ENCODE results near the gene PPP1R9B. TPM values are rescaled to one million over a fixed set of nuclear protein-coding genes. Genes with fewer than 3 reads are reported as not detected.

Gene PPP1R9B
- total RNA-seq, 2 donors from 2014 or later, result 24.1 to 34.6 TPM

DNA sequence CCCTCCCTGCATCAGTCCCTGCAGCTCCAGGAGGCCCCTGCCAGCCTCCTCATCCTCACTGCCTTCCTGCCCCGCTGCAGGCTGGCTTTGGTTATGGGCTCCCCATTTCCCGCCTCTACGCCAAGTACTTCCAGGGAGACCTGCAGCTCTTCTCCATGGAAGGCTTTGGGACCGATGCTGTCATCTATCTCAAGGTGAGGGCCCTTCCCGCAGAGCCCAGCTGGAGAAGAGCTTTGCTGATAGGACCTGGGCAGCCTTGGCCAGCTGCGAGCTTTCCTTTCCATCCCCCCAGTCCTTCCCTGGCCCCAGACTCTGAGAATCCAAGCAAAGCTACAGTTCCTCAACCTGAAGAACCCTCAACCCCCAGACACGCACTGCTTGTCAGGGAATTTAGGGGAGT is 41.3 kb downstream of the PPP1R9B start:
- Mint-ChIP-seq H3K4me1 (peaks cover 5% of the 10 kb centered on the region), H3K9me3 (no peaks in the 10 kb centered on the region), H3K27ac (no peak overlapping the region), H3K36me3 (ENCODE audit: low read depth) (peaks cover 5% of the 10 kb centered on the region), H3K4me3 (no peak overlapping the region), H3K27me3 (ENCODE audit: insufficient read depth) (no peaks in the 10 kb centered on the region)
- peaks cover 5% of the 10 kb centered on the region for H3K36me3 ChIP-seq (ENCODE audit: control insufficient read depth, insufficient read depth, low read length)
- H3K27ac ChIP-seq (ENCODE audit: low read depth, low read length), result no peak overlapping the region
- TF ChIP-seq, protein P1, sequence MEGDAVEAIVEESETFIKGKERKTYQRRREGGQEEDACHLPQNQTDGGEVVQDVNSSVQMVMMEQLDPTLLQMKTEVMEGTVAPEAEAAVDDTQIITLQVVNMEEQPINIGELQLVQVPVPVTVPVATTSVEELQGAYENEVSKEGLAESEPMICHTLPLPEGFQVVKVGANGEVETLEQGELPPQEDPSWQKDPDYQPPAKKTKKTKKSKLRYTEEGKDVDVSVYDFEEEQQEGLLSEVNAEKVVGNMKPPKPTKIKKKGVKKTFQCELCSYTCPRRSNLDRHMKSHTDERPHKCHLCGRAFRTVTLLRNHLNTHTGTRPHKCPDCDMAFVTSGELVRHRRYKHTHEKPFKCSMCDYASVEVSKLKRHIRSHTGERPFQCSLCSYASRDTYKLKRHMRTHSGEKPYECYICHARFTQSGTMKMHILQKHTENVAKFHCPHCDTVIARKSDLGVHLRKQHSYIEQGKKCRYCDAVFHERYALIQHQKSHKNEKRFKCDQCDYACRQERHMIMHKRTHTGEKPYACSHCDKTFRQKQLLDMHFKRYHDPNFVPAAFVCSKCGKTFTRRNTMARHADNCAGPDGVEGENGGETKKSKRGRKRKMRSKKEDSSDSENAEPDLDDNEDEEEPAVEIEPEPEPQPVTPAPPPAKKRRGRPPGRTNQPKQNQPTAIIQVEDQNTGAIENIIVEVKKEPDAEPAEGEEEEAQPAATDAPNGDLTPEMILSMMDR (conservative IDR thresholded peaks at IDR 0.05), result no peak
- WGBS, 2 experiments (ENCODE audit: insufficient coverage in 1 of 2, insufficient read length in 1 of 2), result 94 to 95% methylated on average over 5 to 7 of the region's 7 CpGs
- no peaks in the 10 kb centered on the region for H3K27me3 ChIP-seq (ENCODE audit: control insufficient read depth, insufficient read depth, low read length, poor library complexity, severe bottlenecking)
- no peak for DNase-seq
- no peak overlapping the region for H3K9ac ChIP-seq (ENCODE audit: extremely low read depth, low read length, poor library complexity, severe bottlenecking)
- peaks cover 9% of the 10 kb centered on the region for H3K4me1 ChIP-seq (ENCODE audit: control insufficient read depth, insufficient read depth, low read length)
- H3K9me3 ChIP-seq (ENCODE audit: control insufficient read depth, low read length), result no peaks in the 10 kb centered on the region
- H3K4me3 ChIP-seq (ENCODE audit: low read length), result no peak overlapping the region

DNA sequence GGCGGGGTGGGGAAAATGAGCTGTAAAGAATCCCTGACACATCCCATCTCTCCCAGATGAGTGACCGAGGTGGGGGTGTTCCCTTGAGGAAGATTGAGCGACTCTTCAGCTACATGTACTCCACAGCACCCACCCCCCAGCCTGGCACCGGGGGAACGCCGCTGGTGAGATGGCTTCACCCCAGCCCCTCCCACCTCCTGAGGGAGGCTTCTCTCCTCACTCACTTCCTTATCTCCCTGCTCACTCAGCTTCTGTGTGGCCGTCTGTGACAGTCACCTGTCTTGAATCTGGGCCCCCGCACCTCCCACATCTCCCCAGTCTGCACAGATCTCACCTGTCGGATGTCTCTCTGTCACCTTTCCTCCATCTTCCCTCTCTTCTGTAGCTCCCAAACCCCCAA is 41.9 kb downstream of the PPP1R9B start:
- Mint-ChIP-seq H3K4me1 (peaks cover 5% of the 10 kb centered on the region), H3K36me3 (ENCODE audit: low read depth) (peaks cover 5% of the 10 kb centered on the region), H3K27ac (no peak overlapping the region), H3K4me3 (no peak overlapping the region), H3K9me3 (no peaks in the 10 kb centered on the region), H3K27me3 (ENCODE audit: insufficient read depth) (no peaks in the 10 kb centered on the region)
- no peak overlapping the region for H3K4me3 ChIP-seq (ENCODE audit: low read length)
- no peaks in the 10 kb centered on the region for H3K27me3 ChIP-seq (ENCODE audit: control insufficient read depth, insufficient read depth, low read length, poor library complexity, severe bottlenecking)
- DNase-seq, result no peak
- TF ChIP-seq, protein P1 (conservative IDR thresholded peaks at IDR 0.05), result no peak
- peaks cover 3% of the 10 kb centered on the region for H3K36me3 ChIP-seq (ENCODE audit: control insufficient read depth, insufficient read depth, low read length)
- peaks cover 9% of the 10 kb centered on the region for H3K4me1 ChIP-seq (ENCODE audit: control insufficient read depth, insufficient read depth, low read length)
- H3K27ac ChIP-seq (ENCODE audit: low read depth, low read length), result no peak overlapping the region
- 88 to 91% methylated on average over 3 to 8 of the region's 9 CpGs for WGBS, 2 experiments (ENCODE audit: insufficient coverage in 1 of 2, insufficient read length in 1 of 2)
- H3K9me3 ChIP-seq (ENCODE audit: control insufficient read depth, low read length), result no peaks in the 10 kb centered on the region
- H3K9ac ChIP-seq (ENCODE audit: extremely low read depth, low read length, poor library complexity, severe bottlenecking), result no peak overlapping the region

DNA sequence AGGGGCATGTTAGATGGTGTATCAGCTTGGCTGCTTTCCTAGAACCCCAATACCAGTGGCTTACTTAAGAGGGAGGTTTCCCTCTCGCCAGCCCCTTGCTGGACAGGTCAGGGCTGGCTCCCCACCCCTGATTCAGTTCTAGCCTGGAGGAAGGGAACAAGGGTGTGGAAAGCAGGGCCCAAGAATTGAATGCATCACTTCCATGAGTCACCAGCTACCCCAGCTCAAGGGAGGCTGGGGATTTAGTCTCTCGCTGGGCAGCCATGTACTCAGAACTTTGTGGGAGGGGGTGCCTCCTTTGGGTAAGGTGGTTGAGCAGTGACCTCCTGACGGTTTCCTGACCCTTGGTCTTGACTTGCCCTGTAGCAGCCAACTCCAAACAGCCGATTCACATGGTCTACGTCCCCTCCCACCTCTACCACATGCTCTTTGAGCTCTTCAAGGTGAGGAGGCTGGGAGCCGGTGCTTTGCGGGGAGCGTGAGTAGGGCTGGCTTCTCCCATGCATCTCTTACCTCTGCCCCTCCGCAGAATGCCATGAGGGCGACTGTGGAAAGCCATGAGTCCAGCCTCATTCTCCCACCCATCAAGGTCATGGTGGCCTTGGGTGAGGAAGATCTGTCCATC is 42.6 kb downstream of the PPP1R9B start:
- Histone ChIP-seq H3K27me3 (ENCODE audit: control insufficient read depth, insufficient read depth, low read length, poor library complexity, severe bottlenecking) (no peaks in the 10 kb centered on the region), H3K4me1 (ENCODE audit: control insufficient read depth, insufficient read depth, low read length) (peaks cover 9% of the 10 kb centered on the region), H3K36me3 (ENCODE audit: control insufficient read depth, insufficient read depth, low read length) (no peaks in the 10 kb centered on the region), H3K4me3 (ENCODE audit: low read length) (no peak overlapping the region), H3K27ac (ENCODE audit: low read depth, low read length) (no peak overlapping the region), H3K9me3 (ENCODE audit: control insufficient read depth, low read length) (no peaks in the 10 kb centered on the region), H3K9ac (ENCODE audit: extremely low read depth, low read length, poor library complexity, severe bottlenecking) (no peak overlapping the region)
- no peak for DNase-seq
- Mint-ChIP-seq H3K27ac (no peak overlapping the region), H3K4me3 (no peak overlapping the region), H3K9me3 (no peaks in the 10 kb centered on the region), H3K36me3 (ENCODE audit: low read depth) (peaks cover 5% of the 10 kb centered on the region), H3K27me3 (ENCODE audit: insufficient read depth) (no peaks in the 10 kb centered on the region), H3K4me1 (peaks cover 5% of the 10 kb centered on the region)
- TF ChIP-seq, protein P1 (conservative IDR thresholded peaks at IDR 0.05), result no peak
- 91 to 92% methylated on average over 2 to 10 of the region's 10 CpGs for WGBS, 2 experiments (ENCODE audit: insufficient coverage in 1 of 2, insufficient read length in 1 of 2)
